ENCODE data around the gene KLF1.

- TF ChIP-seq EZH2phosphoT487 (IDR thresholded peaks at IDR 0.05; ENCODE audit: borderline replicate concordance, low read length), result no peak
- no peak for TF ChIP-seq CTCF (IDR thresholded peaks at IDR 0.05; ENCODE audit: low read depth, low read length, poor library complexity, severe bottlenecking)
Observed at GRCh38 chr19:12834976-12835757, 51.8 kb downstream of the KLF1 start.
